NCI-H82 (cell line): ENCODE measurements around the gene TMBIM4.

Experiments used
- DNase-seq: peaks from one replicate; lab custom pipeline; 2025; lab: John Stamatoyannopoulos, UW

TMBIM4 gene

DNA sequence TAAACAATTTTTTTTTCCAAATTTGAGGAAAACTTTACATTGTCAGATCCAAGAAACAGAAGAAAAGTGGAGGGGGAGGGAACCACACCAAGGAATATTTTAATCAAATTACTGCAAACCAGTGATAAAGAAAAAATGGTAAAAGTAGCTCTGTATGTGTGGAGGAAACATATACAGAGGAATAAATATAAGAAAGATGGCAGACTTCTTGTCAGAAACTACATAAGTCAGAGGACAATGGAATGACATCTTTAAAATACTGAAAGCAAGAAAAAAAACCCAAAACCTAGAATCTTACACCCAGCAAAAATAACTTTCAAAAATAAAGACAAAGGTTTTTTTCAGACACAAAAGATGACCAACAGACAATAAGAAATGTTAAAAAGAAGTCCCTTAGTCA, 29.1 kb downstream of the TMBIM4 start:
- no peak for DNase-seq

DNA sequence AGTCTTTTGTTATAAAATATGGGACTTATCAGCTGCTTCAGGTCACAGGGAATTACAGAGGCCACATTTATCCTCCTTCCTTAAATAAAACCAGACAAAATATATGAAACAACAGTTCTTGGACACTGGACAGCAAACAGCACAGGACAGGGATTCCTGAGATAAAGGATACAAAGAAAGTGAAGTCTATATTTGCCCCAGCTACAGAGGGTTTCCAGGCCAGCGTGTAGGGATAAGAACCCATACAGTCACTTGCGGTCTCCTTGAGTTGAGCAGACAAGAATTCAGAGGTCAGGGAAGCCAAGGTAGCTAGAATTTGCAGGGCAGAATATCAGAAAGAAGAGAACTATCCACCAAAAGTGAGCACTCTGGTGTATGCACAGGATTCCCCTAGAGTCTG, 30.5 kb downstream of the TMBIM4 start:
- no peak for DNase-seq

DNA sequence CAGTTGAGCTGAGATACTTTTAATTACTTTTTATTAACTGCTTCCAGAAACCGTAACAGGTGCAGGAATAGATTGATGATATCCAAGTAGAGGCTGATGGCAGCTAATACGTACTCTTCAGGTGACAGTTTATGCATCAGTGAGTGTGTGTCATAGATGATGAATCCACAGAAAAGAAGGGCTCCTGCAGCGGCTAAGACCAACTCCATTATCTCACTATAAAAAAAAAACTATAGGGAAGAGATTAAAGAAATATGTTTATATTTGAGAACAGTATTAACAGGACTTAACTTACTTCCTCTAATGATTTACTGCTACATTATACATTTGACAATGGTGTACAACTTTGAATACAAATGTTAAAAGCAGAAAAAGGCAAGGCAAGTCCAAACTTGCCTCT, 31.9 kb downstream of the TMBIM4 start:
- DNase-seq: no peak

DNA sequence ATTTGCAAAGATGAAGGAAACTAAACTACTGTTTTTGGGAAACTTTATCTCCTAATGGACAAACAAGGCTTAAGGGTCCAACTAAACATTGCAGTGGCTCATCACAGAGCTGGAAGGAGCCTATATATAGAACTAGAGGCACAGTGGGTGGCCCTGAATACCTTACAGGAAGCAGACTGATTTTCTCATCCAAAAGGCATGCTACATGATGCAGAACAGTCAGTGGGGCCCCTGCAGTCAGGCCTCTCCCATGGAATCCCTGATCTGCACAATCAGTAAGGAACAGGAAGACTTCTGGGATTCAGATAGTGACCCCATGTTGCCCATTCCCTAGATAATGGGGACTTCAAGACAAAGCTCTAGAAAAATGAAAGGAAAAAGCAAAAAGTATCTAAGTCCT, 37.4 kb downstream of the TMBIM4 start:
- DNase-seq: no peak

DNA sequence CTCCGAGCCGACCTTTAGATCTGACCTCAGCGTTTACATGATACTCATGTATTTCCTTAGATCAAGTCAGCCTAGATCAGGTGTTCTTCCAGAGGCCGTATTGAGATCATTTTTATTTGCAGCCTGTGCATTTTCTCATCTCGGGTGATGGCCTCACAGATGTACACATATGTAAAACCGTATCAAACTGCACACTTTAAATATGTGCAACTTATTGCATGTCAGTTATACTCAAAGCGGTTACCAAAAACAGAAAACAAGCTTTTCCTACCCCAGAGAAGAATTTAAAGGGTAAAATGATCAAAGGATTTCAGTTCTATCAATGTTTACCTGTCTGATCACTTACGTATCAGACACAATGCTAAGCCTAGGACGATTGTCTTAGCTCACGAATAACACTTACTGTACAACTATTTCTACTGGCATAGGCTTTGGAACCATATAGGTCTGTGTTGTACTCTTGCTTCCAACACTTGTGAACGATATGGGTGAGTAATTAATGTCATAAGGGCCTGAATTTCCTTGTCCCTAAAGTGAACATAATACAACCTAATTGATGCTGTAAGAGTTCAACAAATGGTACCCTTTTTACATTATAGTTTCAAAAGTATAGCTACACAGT, 38.6 kb downstream of the TMBIM4 start:
- peak; percentile 4 for DNase-seq

DNA sequence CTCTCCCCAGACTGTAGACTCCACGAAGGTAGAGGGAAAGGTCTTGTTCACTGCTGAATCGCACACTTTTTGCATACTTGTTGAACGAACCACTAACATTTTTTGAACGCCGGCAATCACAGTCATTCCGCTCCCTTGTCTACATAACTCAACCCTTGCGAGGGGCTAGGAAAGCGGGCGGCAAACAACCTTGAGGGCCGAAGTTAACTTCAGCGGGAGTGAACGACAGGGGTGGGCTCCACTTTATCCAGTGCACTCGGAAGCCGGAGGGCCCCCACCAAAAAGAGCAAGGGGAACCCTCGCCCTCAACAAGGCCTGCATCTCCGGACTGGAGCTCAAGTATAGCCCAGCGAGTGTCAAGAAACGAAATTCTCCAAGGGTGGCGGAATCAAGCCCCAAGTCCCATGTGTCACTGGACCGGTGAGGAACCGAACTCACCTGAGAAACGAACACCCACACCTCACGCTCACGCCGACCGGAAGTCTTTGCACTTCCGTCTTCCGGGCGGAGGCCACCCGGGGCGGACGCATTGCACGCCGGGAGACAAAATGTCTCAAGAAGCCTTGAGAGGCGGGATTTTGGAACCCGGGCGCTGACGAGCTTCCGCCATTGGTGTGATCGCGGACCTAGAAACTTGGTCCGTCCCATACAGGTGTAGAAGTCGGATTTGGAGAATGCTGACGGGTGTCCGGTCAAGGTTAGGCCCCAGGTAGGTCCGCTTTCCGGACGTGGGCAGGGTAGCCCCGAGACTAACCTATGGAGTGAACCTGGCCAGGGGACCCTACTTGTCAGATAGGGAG, 39.3 kb downstream of the TMBIM4 start, which contains the start of gene LLPH:
LLPH (minus strand) TSS at position 484 of the 800 bp plus-strand sequence. CDS start 1,644 bp downstream, outside the sequence.
- peak; percentile 94 for DNase-seq

DNA sequence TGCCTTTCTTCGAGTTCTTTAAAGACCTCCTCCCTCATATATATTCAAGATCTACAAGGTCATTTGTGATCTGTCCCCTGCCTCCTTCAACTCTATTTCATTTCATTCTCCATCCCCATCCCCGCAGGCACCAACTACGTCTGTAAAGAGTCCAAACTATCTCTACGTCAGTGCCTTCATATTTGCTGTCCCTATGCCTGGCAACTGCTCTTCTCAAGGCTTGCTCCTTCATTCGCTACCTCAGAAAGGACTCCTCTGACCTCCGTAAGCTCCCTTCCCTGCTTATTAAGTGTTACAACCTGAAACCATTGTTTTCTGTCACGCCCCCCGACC, 39.9 kb downstream of the TMBIM4 start:
- peak; percentile 32 for DNase-seq

DNA sequence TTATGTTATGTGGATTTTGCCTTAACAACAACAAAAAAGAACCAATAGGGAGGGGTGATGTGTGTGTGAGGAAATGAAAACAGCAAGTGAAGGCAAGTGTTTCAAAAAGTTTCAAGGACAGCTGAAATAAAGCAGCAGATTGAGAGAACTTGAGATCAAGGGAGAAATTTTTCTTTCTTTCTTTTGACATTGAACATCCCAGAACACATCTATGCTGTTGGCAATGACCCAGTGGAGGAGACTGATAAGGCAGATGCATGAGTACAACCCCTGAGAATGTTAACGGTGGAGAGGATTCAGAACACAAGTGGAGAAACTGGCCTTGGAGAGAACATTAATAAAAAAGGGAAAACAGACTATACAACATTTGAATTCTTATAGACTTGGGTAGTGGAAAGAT, 42.1 kb downstream of the TMBIM4 start:
- no peak for DNase-seq

DNA sequence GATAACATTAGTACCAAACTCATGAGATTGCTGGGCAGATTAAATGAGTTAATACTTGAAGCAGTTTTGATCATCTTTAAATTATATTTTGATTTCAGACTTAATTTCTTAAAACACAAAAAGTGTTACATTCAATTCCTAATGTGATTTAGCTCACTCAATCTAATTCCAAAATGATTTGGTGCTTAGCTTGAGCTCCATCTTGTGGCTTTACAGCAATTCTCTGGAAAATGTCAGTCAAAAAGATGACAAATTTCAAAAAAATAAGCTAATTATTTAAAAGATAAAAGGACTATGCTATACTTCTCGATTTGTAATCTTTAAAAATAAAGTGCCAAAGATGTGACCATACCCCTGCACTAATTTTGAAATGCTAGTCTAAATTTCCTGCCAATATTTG, 49.3 kb downstream of the TMBIM4 start:
- no peak for DNase-seq

DNA sequence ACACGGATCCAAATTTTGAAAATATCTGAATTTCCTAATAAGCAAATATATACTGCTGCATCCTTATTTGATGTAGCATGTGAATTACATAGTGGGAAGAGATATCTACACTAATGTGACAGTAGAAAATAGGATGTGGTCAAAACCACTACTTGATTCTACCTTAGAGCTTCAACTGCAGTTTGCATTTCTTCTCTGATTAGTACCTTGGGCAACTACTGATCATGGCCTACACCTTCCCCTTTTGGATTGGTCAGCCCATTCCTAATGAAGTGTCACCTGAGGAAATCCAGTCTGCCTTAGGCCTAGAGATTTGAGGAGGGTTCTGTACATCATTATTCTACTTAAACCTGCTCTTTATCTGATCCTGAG, 49.9 kb downstream of the TMBIM4 start:
- no peak for DNase-seq

DNA sequence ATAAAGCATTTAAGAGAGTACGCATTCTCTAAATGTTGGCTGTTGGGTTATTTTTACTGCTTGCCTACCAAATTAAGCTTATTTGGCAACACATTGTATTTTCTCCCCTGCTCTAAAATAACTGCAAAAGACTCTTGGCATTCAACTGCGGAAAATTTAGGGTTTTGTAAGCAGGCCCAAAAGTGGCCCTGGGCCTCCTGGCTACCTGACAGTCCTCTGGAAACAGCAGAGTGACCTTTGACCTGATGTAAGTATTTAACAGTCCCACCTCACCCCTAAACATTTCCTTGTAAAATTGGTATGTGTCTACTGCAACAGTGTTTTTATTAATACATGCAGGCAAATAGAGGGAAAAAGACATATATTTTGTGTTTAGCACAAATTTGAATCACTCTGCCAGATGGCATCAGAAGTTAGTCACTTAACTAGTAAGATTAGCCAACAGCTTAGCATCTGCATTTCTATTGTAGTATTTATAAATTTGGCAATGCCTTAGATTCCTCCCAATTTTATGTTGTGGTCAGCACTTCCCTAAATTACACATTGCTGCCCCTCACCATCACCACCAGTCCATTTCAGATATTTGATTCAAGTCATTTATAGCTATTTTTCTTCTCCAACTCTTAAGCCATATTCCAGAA, 50.4 kb downstream of the TMBIM4 start:
- DNase-seq: no peak

DNA sequence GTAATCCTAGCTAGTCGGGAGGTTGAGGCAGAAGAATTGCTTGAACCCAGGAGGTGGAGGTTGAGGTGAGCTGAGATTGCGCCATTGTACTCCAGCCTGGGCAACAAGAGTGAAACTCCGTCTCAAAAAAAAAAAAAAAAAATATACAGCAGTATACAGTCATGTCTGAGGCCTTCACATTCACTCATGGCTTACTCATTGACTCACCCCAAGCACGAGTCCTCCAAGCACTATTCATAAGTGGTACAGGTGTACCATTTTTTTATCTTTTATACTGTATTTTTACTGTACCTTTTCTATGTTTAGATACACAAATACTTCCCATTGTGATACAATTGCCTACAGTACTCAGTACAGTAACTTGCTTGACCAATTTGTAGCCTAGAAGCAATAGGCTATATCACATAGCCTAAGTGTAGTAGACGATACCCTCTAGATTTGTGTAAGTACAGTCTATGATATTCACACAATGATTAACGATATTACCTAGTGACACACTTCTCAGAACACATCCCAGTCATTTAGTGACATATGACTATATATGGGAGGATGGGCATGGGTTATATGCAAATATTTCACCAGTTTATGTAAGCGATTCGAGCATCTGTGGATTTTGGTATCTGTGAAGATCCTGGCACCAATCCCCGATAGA, 51.4 kb downstream of the TMBIM4 start:
- no peak for DNase-seq

DNA sequence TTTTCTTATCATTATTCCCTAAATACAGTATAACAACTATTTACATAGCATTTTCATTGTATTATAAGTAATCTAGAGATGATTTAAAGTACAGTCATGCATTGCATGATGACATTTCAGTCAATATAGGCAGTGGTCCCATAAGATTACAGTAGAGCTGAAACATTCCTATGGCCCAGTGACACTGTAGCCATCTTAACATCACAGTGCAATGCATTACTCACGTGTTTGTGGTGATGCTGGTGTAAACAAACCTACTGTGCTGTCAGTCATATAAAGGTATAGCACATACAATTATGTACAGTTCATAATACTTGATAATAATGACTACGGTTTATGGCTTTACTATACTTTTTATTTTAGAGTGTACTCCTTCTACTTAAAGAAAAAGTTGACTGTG, 52.6 kb downstream of the TMBIM4 start:
- DNase-seq: no peak

DNA sequence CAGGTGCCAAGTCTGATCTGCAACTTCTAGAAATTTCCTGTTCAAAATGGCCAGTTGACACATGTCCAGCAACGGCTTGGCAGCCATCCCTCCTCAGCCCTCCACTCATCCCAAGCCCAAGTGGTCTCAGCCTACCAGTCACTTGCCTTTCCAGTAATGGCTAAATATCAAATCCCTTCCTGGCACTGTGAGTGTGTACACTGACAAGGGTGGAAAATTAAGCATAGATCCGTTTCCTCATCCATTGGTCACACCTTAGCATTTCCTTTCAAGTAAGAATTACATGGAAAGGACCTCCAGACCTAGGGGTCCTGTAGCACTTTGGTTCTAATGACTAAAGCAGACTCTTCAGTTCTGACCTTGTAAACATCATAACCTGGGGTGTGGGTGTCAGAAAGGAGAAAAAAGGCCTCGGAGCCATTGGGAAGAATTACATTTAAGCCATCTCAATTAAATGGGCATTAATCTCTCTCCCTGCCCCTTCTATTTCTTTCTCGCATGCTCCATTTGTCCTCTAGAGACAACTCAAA, 54.7 kb downstream of the TMBIM4 start:
- no peak for DNase-seq

DNA sequence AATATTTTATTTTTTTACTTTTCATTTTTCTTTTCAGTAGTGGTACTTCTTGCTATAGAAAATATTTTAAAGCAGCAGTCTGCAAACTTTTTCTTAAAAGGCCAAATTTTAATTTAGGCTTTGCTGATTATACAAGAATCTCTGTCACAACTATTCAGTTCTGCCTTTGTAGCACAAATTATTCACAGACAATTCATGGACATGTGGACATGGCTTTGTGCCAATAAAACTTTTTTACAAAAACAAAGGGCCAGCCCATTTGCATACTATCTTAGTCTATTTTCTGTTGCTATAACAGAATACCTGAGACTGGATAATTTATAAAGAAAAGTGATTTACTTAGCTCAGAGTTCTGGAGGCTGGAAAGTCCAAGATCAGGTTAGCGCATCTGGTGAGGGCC, 56.3 kb downstream of the TMBIM4 start:
- no peak for DNase-seq

DNA sequence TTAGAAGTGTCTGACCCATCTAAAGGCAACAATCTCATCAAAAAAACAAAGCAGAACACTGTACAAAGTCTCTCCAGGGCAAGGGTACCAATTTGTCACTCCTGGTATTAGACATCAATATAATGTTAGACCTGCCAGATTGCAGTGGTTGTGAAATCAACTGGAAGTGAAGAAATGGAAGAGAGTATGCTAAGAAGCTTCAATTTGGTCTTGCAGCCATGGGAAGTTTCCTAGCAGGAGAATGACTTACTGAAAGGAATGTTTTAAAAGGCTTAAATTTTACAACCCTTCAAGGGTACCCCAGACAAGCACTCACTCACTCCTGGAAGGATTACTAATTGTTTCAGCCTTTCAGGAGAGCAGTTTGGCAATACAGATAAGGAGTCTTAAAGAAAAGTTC, 58.2 kb downstream of the TMBIM4 start:
- DNase-seq: peak; percentile 12

DNA sequence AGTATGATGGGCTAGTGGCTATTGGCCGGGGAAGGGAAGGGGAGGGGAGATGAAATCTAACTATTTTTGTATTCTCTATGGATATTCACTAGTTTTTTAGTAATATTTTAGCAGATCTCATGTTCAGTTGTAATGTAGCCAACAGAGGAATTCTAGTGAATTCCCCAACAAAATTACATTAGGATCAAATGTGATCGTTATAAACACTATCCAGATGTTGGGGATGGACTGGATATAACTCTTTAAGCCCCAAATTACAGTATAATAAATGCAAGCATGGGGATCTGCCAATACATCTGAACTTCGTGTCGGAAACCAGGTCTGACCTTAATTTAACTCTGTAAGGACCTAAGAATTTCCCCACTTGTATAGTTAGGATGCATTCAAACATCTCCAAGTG, 60.7 kb downstream of the TMBIM4 start:
- no peak for DNase-seq

DNA sequence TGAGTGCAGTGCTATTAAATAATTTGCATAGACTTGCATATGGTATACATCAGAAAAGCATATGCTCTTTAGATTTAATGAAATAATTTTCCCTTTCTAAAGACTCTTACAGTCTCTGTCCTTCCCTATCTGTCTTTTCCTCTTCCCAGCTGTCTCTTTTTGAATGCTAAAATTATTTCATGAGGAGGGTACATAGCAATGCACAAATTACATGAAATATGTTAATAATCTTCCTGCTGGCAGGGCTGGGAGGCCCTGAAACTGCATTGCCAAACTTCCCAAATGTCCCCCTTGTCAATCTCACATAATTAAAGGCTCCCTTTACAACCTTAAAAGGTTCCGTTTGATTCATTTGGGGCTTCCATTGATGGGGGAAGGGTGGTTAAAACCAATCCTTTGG, 61.4 kb downstream of the TMBIM4 start:
- no peak for DNase-seq

DNA sequence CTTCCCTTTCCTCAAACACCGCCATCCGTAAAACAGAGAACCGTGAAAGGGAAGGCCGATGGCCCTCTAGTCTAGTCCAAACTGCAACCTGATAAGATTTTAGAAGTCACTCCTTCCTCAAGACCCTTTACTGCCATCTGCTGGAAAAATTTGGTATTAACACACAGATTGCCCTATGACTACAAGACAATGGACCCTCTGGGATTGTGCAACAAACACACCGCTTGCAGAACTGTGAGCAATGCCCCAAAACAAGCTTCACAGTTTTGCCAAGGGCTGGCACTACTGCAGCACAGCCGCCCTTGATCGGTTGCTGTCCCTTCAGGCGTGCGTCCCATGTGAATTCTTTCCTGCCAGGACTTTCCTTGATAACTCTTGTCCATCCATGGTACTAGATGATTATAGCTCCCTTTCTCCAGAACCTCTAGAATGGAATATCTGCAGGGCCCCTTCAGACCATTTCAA, 62.3 kb downstream of the TMBIM4 start:
- peak; percentile 95 for DNase-seq

DNA sequence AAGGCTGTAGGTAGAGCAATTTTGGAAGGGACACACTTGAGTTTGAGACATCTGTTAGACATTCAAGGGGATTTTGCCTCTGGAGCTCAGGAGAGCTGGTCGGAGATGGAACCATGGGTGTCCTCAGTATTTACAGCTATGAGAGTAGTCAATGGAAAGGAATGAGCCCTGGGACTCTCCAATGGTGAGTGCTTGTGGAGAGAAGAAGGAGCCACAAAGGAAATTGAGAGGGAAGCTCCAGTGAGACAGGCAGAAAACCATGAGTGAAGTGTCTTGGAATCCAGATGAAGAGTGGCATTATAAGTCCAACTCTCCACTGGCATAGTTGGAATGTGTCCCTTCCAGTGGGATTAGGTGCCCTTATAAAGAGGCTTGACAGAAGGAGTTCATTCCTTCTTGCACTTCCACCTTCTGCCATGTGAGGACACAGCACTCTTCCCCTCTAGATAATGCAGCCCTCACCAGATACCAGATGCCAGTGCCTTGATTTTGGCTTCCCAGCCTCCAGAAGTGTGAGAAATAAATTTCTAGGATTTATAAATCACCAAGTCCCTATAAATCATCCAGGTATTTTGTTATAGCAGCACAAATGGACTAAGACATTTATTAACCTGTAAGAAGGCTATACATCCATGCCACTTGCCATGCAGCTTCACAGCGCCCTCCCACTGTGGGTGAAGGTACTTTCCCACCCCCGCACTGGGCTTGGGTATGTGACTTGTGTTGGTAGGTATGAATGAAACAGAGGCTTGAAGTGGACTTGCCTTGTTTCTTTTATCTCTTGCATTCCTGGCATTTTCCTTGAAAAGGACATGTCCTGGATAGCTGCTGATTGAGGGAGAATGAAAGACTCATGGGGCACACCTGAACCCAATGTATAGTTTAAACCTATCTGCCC, 66.5 kb downstream of the TMBIM4 start:
- DNase-seq: peak; percentile 16

DNA sequence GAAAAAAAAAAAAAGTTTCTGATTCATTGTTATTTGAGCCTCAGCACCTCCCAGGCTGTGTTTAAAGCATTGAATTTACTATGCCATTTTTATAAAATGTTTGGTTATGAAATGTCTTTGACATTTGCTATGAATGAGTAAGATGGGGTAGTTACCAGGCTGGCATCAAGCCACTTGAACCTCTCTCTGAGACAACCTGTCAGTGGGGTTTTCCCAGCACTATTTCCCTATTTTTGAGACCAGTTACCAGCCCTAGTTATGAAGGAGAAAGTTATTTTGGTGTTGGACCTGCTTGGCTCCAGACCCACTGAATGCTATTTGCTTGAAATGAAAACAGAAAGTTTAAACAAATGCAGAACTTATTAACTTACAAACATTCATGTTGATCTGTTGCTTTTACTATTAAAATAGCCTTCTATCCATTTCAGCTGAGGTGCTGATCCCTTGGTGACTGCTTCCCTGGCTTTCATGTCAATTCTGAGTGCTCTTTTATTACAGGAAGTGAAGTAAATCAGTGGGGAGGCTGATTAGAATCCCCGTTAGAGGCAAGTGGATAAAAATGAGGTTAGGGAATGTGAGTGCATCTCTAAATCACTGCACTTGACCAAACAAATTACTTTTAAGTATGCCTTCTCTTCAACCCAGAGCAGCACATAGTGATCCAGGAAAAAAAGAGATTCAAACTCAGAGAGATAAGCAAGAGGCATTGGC, 77.1 kb downstream of the TMBIM4 start:
- DNase-seq: no peak
